Measurements from ENCODE around the gene ARF1.

The ARF1 gene

DNA sequence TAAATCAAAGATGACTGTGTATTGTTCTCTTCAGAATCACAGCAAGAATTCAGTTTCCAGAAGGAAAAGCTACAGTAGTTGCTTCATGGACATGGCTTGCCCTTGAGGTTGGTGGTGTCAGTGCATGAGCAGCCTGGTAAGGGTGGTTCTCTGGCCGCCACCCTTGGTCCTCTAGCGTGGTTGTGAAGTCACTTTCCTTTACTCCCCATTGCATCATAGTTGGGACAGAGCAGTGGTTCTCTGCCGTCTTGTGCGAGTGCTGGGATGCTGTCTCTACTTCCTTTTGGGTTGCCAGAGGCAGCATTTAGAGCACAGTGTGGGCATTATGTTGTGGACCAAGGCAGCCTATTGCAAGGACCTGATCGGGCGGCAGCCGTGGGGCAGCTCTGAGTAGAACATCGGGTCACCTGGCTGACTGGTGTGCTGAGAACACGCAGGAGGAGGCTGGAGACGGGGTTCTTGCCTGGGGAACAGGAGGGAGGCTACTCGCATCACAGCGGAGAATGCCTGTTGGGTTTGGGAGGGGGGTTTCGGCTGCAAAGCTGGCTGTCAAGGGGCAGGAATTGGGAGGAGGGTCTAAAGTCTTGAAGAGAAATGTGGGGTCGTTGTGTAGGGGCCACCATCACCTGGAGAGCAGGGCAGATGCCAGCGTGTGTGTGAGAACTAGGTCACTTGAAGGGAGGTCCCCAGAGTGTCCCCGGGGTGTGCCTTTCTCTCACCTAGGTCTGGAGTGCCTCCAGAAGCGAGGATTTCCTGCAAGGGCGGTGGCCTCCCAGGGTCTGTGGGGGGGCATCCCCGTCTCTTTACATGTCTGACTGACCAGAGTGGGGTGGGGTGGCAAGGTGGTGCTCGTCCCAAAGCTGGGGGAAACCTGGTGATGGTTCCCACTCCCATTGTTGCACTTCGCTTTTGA lies 6.3 kb downstream of the ARF1 start:
- DNase-seq (ENCODE audit: low read depth): no peak

DNA sequence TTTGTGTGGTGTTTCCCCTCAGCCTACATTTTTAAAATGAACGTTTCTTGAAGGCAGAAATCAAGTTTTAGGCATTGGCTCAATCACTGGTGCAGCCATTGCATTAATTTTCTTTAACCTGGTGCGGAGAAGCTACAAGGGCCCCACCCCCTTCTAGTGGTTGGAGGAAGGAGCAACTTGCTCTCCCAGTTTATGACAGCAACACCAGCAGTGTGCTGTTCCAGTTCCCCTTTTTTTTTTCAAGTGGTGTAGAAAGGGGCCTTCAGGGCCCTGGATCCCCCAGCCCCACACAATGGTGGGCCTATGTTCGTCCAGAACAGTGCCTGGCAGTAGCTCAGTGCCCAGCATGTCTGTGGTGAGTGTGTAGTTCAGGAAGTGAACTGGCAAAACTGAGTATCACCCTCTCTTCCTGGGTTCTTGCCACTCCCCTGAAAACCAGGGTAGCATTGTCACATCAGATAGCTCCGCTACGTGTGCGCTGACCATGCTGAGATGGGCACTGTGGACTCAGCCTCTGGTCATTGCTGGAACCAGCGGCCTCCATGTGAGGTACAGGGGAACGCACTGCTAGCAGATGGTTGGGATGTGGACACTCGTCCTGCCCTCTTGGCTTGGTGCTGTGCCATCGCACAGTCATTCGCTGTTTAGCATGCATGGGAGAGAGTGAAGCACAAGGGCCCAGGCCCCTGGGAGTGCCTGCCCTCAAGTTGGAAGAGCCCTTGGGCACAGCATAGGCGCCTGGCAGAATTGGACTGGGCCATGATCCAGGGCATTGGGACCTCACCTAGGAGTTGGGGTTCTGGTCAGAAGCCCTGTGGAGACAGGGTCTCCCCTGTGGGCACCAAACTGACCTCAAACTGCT lies 7.2 kb downstream of the ARF1 start:
- no peak for DNase-seq (ENCODE audit: low read depth)

- DNase-seq (ENCODE audit: low read depth): no peak
Observed at GRCh38 chr1:228090613-228091081, 8.1 kb downstream of the ARF1 start.

- DNase-seq (ENCODE audit: low read depth): no peak
Observed at GRCh38 chr1:228091084-228091483, 8.6 kb downstream of the ARF1 start.

GRCh38 chr1:228092342-228093049 lies 10.0 kb downstream of the ARF1 start:
- DNase-seq (ENCODE audit: low read depth): no peak

GRCh38 chr1:228093050-228093906 lies 10.8 kb downstream of the ARF1 start:
- no peak for DNase-seq (ENCODE audit: low read depth)

DNA sequence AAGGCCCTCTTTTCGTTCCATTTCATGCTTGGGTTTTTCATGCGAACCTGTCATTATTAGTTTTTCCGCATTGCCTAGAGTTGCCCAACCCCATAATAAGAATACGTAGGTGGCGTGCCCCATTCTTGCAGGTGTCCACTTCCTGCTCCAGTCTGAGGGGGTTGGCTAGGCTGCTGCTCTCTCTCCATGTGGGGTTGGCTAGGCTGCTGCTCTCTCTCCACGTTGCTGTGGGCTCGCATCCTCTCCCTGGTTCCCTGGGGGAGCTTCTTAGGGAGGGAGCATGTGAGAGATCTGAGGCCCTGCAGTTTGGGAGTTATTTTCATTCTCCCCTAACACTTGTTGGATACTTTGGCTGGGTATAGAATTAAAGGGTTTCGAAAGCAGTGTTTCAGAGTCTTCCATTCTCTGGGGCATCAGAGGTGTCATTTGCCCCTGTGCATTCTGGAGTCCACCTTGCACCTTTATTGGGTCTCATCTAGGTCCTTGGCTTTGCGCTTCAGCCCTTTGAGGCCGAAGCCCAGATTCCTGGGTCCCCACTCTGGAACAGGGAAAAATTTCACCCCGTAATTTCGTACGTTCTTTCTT lies 12.0 kb downstream of the ARF1 start:
- no peak for DNase-seq (ENCODE audit: low read depth)

GRCh38 chr1:228095161-228095560 lies 12.7 kb downstream of the ARF1 start:
- no peak for DNase-seq (ENCODE audit: low read depth)

- no peak for DNase-seq (ENCODE audit: low read depth)
Observed at GRCh38 chr1:228095938-228096337, 13.4 kb downstream of the ARF1 start.

DNA sequence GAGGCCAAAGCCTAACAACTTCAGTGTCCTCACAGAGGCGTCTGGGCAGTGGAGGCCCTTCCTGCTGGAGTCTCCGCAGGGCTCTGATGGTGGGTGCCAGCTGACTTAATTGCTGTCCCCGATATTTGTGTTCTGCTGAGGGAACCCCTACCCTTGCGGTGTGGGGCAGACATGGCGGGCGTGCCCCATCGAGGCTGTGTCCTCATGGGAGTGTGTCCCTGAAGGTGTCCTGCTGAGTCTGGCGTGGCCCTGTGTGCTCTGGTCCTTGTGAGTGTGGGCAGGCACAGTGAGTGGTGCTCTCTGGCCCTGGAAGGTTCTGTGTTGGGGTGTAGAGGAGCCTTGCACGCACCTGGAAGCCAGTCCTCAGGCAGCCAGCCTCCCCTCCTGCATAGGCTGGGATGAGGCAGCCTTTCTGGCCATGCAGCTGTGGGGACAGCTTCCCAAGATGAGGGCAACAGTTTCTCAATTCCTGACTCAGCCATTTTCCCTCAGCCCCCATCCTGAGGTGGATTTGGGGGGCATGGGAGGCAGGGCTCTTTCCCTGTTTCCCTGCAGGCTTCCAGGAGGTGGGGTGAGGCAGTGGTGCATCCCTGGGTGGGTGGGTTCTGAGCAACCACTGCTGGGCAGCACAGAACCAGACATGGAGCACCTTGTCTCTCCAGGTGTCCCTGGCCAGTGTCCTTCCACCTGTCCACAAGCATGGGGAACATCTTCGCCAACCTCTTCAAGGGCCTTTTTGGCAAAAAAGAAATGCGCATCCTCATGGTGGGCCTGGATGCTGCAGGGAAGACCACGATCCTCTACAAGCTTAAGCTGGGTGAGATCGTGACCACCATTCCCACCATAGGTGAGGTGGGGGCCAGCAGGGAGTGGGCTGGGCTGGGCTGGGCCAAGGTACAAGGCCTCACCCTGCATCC lies 14.2 kb downstream of the ARF1 start:
- no peak for DNase-seq (ENCODE audit: low read depth)

DNA sequence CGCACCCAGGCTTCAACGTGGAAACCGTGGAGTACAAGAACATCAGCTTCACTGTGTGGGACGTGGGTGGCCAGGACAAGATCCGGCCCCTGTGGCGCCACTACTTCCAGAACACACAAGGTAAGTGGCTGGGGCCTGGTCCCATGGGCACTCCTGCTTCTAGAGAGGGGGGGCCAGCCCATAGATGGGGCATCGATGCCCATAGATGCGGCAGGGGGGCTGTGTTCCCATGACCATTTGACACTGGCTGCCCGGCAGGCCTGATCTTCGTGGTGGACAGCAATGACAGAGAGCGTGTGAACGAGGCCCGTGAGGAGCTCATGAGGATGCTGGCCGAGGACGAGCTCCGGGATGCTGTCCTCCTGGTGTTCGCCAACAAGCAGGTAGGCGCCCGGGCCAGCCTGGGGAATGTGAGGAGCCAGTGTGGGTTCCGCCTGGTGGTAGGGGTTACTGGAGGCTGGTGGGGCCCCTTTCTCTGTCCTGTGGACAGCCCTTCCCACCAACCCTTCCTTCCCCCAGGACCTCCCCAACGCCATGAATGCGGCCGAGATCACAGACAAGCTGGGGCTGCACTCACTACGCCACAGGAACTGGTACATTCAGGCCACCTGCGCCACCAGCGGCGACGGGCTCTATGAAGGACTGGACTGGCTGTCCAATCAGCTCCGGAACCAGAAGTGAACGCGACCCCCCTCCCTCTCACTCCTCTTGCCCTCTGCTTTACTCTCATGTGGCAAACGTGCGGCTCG lies 15.0 kb downstream of the ARF1 start:
- DNase-seq (ENCODE audit: low read depth): no peak

DNA sequence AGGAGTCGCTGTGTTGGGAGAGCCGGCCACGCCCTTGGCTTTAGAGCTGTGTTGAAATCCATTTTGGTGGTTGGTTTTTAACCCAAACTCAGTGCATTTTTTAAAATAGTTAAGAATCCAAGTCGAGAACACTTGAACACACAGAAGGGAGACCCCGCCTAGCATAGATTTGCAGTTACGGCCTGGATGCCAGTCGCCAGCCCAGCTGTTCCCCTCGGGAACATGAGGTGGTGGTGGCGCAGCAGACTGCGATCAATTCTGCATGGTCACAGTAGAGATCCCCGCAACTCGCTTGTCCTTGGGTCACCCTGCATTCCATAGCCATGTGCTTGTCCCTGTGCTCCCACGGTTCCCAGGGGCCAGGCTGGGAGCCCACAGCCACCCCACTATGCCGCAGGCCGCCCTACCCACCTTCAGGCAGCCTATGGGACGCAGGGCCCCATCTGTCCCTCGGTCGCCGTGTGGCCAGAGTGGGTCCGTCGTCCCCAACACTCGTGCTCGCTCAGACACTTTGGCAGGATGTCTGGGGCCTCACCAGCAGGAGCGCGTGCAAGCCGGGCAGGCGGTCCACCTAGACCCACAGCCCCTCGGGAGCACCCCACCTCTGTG lies 15.9 kb downstream of the ARF1 start:
- DNase-seq (ENCODE audit: low read depth): no peak

DNA sequence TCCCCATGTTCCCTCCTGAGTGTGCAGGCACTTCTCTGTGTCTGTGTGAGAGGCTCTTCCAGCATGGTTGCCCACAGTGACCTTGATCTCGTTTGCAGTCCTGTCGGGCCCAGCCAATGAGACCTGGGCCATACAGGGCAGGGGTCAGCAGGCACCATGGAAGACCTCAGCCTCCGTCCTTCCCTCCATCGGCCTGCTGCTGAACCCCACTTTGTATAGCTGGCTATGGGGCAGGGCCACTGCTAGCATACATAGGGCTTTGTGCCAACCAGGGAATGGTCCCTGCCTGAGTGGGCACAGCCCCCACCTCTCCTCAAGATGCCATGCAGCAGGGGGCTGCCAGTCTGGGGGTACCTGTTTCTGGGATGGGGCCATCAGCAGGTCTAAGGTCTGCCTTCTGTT lies 16.8 kb downstream of the ARF1 start:
- no peak for DNase-seq (ENCODE audit: low read depth)

- DNase-seq (ENCODE audit: low read depth): no peak
Observed at GRCh38 chr1:228100822-228101613, 18.5 kb downstream of the ARF1 start.

DNA sequence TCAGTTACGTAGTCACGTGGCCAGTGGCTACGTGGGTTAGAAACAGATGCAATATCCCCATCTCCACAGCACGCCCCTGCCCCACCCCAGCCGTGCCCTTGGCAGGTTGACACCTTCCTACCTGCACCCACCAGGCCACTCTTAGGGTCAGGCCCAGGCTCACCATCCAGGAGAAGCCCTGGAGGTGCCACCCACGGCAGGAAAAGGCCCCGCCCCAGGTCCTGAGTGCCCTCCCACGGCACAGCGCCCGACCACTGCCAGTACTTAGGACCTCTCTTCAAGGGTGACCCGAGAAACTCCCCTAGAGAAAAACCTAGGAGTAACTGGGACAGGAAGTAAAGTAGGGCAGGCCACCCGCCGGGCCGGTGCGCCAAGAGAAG lies 19.1 kb downstream of the ARF1 start:
- no peak for DNase-seq (ENCODE audit: low read depth)

GRCh38 chr1:228101994-228102790 lies 19.7 kb downstream of the ARF1 start:
- DNase-seq (ENCODE audit: low read depth): no peak
